GM12801 (cell line): ENCODE measurements around the gene SHD.

Experiments
- CTCF ChIP-seq: IDR thresholded peaks from one replicate; pipeline ENCODE4 v1.5.1; 2011; ENCODE audit warnings: control low read depth; ENCODE audit not compliant: insufficient read length; ENCODE audit errors: extremely low read depth

Gene SHD

GRCh38 chr19:4241824-4242430 lies 37.1 kb upstream of the SHD start:
- TF ChIP-seq CTCF, result no peak

- TF ChIP-seq CTCF, result no peak
Observed at GRCh38 chr19:4246767-4247593, 32.1 kb upstream of the SHD start, which contains the start of gene YJU2. Gene YJU2 (plus strand): TSS chr19:4247080. CDS start chr19:4247147, 67 bp downstream.

- no peak for TF ChIP-seq CTCF
Observed at GRCh38 chr19:4256563-4256962, 22.5 kb upstream of the SHD start.

- no peak for TF ChIP-seq CTCF
Observed at GRCh38 chr19:4257025-4257424, 22.0 kb upstream of the SHD start.

GRCh38 chr19:4258181-4258580 lies 20.9 kb upstream of the SHD start:
- TF ChIP-seq CTCF, result no peak

GRCh38 chr19:4260613-4261191 lies 18.4 kb upstream of the SHD start:
- no peak for TF ChIP-seq CTCF

GRCh38 chr19:4264812-4265211 lies 14.3 kb upstream of the SHD start:
- TF ChIP-seq CTCF, result no peak
